NCI-H1436 (cell line): ENCODE measurements around the gene CST8.

Experiments
- DNase-seq: peaks from one replicate; lab custom pipeline; 2025; lab: John Stamatoyannopoulos, UW

CST8 gene

DNA sequence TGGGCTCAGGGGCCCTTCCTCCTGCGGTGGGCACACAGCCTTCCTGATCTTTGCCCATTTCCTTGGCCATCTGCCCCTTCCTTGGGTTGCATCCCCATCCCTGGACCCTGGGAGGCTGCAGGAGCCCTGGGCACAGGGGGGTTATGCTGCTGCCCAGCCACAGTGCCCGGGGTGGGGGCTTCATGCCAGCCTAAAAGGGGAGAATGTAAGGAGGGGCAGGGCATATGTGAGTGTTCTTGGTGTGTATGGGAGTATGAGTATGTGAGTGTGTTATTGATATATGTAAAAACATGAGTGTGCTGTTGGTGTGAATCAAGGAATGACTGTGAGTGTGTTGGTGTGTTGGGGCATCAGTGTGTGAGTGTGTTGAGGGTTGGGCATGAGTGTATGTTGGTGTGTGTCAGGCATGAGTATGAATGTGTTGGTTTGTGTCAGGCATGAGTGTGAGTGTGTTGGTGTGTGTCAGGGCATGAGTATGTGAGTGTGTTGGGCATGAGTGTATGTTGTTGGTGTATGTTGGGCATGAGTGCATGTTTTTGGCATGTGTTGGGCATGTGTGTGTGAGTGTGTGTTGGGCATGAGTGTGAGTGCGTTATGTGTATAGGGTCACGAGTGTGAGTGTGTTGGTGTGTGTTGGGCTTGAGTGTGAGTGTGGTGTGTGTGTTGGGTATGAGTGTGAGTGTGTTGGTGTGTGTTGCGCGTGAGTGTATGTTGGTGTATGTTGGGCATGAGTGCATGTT lies 14.7 kb upstream of the CST8 start:
- no peak for DNase-seq

DNA sequence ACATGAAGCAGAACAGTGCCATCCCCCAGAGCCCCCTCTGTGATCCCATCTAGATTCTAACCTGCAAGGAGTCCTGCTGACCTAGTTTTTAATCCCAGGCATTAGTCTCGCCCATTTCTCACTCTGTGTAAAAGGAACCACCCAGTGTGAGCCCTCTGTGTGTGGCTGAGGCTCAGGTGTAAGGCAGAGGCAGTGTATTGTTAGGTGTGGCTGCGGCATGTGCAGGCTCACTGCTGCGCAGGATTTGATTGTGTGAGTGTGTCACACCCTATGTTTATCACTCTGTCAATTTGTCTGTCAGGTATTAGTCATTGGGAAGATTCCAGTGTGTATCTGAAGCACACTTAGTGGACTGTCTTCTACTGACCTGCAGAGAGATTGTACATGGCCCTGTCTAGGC lies 13.7 kb upstream of the CST8 start:
- DNase-seq, result no peak

DNA sequence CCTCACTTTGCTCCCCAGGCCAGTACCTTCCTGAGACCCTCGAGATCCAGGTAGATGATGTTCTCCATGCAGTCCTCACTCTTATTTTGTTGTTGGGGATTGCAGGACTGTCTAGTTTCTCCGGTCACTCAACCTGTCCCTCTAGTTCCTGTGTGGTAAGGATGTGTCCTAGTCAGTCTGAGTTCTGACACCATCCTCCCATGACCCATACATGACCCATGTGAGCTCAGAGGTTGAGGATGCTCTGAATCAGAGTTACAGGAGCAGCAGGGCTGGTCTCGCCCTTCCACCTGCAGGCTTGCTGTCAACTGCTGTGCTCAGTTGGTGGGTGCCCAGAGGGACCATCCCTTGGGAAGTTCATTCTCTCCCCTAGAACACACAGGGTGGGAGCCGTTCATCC lies 11.9 kb upstream of the CST8 start:
- no peak for DNase-seq

DNA sequence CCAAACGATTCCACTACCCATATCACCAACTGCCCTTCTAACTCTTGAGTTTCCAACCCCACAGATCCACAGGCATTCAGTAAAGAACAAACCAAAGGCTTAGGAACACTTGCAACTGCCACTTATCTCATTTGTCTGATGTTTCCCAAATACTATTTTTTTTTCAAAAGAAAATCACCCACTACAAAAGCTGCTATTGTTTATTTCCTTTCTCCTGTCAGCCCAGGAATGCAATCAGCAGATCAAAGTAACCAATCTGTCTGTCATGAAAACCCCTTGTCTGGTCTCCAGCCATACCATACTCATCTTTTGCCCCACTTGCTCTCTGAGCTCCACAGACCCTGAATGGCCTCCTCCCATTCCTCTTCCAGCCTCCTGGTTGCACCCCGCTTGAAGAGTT lies 8.8 kb upstream of the CST8 start:
- DNase-seq, result no peak

DNA sequence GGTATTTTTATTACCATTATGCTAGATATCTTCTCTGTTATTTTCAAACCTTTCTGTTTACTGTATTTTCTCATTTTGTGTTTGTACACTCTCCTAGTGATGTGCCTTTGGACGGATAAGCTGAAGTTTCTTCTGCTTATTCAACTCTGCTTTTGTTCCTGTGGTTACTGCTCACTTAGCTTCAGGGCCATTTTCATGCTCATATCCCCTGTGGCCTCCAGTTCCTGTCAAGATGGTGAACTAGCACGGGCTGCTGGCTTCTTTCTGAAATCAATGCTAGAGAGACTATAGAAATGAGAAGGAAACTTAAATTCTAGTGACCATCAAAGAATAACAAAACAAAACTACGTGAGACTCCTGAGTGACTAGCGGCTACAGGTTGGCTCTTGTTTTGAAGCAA lies 6.8 kb upstream of the CST8 start:
- DNase-seq, result no peak

DNA sequence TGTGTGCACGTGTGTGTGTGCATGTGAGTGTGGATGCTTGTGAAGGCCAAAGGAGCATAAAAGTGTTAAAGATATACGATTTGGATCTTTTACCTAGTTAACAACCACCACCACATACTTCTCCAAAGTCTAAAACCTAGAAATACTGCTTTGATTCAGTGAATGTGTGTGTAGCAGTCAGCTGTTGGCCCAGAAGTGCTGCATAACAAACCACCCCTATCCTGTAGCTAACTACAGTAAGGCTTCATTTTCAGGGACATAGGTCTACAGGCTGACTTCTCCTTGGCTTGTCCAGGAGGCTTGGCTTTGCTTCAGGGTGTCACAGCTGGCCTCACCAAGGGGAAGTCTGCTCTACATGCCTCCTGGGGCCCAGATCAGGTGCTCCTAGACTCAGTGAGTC lies 2.4 kb upstream of the CST8 start:
- DNase-seq, result no peak

DNA sequence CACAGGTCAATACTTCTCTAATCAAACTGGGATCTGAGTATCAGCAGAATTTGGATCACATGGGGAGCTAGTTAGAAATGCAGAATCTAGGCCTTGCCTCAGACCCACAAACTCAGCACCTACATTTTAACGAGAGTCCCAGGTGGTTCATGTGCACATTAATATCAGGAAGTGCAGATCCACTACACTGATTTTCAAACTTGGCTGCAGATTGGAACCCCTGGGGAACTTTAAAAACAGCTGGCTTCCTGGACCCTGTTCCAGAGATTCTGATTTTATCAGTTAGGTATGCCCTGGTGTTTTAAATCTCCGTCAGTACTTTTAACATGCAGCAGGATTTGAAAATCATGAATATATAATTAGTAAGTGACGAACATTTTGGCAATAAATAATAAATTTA lies 1.9 kb upstream of the CST8 start:
- no peak for DNase-seq

DNA sequence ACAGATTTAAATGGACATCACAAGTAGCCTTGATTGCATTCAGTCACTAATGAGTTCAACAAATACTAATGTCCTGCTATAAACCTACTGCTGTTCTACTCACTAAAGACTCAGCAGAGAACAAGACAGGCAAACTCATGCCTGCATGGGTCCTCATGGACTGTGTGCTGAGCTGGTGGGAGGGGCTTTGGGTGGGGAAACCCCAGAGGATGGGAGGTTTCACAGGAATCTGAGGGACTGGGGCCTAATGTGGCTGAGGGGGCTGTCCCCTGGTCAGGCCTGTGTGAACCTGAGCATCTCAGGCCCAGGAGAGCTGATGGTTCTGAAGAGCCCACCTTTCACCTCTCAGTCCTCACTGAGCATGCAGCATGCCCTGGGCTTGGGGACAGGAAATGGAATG lies 1.4 kb downstream of the CST8 start:
- DNase-seq, result no peak

DNA sequence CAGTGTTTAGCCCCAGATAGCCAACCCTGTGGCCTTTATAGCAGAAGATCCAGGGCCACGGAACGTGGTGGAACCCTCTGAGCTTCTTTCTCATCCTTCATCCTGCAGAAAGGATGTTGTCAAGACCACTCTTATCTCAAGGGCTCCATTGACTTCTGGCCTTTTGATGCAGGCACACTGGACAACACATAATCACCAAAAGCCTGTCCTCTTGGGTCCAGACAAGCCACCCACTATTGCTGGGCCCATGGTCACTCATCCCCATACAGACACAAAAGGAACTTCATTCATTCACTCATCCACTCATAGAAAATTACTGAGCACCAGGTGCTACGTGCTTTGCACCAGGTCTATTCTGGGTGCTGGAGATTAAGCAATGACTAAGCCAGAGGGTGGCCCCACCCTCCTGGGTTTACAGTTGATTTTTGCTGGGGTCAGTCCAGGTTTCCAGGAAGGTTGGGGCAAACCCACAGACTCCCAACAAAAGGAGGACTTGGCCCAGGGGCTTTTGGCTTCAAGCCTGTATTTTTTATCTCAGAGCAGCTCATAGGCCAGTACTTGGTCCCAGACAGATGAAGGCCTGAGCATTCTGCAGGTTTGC lies 2.4 kb downstream of the CST8 start:
- no peak for DNase-seq

DNA sequence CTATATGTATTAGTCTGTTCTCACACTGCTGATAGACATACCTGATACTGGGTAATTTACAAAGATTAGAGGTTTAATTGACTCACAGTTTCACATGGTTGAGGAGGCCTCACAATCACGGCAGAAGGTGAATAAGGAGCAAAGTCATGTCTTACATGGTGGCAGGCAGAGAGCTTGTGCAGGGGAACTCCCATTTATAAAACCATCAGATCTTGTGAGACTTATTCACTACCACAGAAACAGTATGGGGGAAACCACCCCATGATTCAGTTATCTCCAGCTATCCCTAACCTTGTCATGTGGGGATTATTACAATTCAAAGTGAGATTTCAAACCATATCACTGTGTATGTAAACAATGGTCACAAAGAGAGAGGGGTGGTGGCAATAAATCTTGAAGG lies 6.6 kb downstream of the CST8 start:
- no peak for DNase-seq

DNA sequence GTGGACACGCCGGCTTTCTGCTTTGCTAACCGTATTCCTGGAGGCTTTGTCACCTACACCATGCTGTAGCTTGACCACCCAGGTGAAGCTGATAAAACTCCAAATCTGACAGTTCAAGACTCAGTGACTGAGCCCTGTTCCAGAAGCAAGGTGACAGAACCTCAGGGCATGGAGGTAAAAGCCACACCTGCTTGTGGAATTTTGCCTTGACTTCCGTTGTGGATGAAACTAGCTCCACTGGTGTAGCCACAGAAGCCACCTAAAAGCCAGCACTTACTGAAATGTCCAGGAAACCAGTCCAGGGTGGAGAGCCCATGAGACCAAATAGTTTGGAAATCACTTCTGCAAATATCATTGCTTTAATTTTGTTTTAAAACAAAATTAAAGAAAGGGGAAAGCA lies 11.0 kb downstream of the CST8 start:
- DNase-seq, result no peak

DNA sequence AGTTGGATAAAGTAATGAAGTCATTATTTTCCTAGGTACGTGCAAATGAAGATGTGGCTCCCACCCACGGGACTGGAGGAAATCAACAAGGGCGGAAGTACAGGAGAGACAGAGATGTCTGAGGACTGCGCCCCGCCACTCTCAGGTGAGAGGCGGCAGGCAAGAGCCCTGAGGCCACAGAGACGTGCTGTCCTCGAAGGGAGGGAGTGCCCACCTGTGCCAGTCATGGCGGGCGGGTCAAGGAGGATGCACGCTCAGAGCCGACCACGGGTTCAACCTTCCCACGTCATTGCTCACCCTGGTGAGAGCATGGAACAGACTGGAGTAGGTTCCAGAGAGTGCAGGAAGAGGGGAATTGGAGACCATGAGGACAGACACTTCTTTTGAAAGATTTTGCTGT lies 12.7 kb downstream of the CST8 start:
- no peak for DNase-seq

DNA sequence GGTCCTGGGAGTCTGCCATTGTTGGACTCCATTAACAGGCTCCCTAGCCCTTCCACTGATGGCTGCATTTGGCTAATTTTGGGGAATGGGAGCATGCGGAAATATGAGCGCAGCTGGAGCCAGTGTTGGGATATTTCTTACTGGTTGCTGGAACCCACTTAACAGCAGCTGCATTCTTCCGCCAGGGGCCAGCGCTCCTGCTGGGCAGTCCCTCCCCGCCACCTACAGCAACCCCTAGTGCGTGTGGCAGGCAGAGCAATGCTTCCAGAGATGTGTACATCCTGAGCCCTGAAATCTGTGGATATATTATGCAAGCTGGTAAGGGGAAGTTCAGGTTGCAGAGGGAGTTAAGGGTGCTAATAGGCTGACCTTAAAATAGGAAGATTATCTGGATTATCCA lies 16.4 kb downstream of the CST8 start:
- DNase-seq, result no peak

DNA sequence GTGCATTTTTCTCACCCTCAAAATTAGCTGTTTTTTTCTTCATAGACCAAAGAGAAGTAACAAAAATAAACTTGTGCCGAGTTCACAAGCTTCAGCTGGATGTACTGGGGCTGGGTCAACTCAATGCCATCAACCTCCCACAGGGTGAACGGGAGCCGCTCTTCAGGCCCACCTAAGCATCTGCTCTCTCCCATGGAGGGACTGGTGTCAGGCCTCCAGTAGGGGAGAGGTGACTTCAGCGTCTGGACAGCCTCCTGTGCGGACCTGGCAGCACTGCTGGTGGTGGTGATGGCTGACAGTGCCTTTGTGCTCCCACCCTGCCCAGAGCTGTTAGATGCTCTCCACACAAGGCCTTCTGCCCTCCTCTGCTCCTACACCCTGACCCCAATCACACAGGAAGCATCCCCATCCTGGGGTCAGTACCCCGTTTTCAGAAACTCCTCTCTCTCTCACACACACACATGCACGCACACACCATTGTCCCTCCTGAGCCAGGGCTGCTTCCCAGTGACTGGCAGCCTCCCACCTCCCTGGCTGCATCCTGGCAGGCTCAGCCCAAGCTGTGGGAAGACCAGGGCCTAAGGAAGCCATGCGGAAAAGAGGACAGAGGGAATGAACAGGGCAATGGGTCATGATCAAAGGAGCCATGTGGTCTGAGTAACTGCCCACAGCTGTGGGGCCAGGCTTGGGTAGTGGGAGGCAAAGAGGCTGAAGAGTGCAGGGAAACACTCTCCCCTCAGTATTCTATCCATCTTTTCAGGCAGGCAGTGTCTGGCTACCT lies 17.7 kb downstream of the CST8 start:
- no peak for DNase-seq

DNA sequence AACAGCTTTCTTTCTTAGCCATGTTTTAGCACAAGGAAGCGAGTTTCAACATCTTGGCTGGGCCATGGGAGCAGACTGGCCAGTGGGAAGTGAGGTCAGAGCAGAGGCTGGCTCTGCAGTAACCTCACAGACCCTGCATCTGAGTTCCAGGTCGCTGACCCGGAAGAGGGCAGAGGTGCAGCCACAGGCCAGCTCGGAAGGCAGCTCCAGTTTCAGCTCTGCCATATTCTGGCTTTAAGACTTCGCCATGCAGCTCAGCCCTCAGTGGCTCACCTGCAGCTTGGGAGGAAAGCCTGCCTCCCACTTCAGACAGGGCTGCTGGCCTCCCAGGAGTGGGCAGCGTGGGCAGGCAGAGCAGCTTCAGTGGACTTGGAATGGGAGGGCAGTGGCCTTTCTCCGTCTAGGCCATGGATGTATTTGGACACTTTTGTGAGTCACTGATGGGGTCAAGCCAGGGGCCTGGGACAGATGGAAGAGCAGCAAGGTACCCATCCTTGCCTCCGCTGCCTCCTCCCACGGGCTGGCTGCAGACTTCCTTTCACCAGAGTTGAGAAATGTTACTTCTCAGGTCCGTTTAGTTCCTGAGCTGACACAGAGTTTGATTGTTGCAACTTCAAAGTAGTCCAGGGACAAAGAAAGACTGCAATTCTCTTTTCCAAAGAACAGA lies 18.5 kb downstream of the CST8 start:
- DNase-seq, result no peak

DNA sequence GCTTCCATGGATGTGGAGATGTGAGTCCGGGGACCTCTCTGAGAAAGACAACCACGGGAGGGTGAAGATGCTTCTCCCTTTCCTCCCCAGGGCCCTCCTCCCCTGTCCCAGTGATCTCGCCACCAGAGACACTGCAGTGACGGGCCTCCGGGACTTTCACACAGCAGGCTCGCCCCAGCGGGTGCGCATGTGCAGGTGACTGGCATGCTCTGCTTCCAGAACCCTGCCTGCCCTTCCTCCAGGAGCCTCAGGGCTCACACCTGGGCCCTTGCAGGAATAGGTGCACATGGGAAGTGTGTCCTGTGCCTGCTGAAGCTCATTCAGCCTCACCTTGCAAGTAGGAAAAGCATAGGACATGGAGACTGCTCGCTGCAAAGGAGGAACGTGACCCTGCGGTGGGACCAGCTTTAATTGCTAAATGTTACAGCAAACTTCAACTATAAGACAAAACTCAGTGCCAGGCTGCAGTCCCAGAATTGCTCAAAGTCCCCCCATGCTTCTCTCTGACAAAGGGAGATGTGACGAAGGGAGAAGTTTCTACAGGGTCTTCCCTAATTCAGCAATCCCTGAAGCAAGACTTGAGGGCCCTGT lies 19.2 kb downstream of the CST8 start:
- DNase-seq, result no peak

DNA sequence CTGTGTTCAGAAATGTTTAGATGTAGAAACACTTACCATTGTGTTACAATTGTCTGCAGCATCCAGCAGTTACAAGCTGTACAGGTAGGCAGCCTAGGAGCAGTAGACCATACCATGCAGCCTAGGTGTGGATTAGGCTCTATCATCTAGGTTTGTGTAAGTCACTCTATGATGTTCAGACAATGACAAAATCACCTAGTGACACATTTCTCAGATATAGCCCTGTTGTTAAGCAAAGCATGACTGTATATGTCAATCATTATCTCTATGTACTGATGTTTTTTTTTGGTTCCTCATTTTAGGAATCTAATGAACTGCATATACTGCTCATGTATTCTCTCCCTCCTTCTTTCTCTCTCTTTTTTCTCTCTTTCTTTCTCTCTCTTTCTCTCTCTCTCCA lies 22.2 kb downstream of the CST8 start:
- DNase-seq, result no peak

DNA sequence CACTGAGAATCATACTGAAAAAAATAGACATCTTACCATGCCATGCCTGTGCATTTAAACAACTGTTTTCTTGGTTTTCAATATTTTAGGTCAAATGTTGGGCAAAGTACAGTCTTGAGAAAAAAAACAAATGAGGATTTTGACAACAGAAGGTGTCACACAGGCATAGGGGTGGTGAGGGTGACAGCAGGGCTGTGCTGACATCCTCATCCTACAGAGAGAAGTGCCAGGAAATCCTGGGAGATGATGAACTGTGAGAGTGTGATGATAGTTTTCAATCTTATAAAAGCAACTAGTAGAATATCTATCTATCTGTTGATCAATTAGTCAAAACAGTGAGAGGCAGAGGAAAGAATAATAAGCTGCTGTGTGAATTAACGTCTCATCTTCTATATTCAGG lies 23.9 kb downstream of the CST8 start:
- DNase-seq, result no peak

DNA sequence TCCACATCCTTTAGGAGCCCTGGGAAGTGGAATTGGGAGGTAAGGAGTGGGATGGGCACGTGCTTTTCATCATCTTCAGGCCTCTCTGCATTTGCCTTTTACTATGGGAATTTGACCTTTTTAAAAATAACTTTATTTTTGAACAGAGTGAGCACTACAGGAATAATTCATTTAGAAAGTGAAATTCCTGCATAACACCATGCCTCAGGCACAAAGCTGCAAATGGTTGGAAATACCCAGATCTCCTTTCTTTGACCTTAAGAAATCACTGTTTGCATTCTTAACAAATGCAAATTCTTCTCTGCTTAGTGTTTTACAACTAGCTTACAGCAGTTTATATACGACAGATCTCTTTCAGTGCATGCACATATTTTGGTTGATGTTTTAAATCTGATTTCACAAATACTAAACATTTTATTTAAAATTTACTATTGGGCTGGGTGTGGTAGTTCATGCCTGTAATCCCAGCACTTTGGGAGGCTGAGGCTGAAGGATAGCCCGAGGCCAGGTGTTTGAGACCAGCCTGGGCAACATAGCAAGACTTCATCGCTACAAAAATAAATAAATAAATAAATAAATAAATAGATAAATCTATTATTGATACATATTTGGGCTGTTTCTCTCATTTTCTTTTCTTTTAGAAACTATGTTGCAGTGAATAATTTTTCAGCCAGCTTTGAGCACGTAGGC lies 24.5 kb downstream of the CST8 start:
- no peak for DNase-seq

DNA sequence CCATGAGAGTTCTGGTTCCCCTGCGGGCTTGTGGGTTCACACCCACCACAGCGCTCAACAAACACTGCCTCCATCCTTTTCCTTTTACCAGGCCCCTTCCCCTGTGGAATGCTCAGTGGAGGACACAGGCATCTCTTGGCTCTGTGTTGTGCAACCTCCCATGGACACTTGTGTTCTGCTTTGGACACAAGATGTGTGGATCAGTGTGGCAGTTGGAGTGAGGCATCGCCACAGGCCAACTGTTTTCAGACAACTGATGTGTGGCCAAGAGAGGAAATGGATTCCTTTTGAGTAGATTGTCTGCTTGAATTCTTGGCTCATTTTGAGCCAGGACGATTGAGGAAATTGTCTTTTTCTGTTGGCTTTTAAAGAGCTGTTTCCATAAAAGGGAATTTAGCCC lies 26.8 kb downstream of the CST8 start:
- no peak for DNase-seq

DNA sequence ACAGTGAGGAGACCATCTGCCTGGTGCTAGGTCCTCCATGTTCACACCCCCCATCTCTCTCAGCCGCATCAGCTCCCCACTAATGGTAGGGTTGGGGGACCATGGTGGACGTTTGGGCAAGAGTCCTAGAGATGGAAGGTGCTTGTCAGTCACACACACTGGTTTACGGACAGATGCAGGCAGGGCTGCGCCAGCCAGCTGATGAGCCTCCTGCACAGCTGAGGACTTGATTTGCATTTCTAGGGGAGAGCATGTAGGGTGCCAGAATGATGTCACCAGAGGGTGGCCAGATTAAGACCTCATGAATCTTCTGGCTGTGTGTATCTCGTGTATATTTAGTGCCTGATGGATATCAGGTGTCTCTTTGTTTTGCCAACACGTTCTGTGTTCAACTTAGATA lies 28.6 kb downstream of the CST8 start:
- no peak for DNase-seq

DNA sequence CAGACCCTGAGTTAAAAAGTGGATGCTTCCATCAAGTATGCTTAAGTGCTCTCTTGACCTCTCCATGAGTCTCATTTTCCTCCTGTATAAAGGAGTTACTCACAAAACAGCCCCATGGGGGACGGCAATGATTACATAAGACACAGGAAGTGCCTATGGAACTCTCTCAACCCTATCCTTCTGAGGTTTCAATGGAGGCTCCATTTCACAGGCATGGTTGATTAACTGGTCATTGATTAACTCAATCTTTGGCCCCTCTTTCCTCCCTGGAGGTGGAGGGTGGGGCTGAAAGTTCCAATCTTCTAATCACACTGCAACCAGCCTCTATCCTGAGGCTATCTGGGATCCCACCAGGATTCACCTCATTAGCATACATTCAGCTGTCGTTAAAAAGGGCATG lies 29.3 kb downstream of the CST8 start:
- DNase-seq, result no peak
